ENCODE data around the gene NCOA7. TPM values are rescaled to one million over a fixed set of nuclear protein-coding genes. Genes with fewer than 3 reads are reported as not detected.

The NCOA7 gene
- total RNA-seq, 1 donor: 52.7 TPM

DNA sequence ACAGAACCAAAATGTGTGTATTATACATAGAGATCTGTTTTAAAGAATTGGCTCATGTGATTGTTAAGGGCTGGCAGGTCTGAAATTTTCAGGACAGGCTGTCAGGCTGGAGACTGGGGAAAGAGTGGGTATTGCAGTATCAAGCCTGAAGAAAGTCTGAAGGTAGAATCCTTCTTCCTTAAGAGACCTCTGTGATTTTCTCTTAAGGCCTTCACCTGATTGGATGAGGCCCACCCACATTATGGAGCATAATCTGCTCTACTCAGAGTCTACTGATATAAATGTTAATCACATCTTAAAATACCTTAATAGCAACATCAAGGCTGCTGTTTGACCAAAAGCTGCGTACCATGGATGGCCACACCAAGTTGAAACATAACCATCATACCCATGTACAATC, 122.4 kb downstream of the NCOA7 start:
- TF ChIP-seq, protein P1, sequence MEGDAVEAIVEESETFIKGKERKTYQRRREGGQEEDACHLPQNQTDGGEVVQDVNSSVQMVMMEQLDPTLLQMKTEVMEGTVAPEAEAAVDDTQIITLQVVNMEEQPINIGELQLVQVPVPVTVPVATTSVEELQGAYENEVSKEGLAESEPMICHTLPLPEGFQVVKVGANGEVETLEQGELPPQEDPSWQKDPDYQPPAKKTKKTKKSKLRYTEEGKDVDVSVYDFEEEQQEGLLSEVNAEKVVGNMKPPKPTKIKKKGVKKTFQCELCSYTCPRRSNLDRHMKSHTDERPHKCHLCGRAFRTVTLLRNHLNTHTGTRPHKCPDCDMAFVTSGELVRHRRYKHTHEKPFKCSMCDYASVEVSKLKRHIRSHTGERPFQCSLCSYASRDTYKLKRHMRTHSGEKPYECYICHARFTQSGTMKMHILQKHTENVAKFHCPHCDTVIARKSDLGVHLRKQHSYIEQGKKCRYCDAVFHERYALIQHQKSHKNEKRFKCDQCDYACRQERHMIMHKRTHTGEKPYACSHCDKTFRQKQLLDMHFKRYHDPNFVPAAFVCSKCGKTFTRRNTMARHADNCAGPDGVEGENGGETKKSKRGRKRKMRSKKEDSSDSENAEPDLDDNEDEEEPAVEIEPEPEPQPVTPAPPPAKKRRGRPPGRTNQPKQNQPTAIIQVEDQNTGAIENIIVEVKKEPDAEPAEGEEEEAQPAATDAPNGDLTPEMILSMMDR (IDR thresholded peaks at IDR 0.05; ENCODE audit: insufficient read depth, low read depth, low read length): no peak
- no peak overlapping the region for H3K4me3 ChIP-seq (ENCODE audit: low read depth, low read length)
- DNase-seq (ENCODE audit: low read depth): no peak

DNA sequence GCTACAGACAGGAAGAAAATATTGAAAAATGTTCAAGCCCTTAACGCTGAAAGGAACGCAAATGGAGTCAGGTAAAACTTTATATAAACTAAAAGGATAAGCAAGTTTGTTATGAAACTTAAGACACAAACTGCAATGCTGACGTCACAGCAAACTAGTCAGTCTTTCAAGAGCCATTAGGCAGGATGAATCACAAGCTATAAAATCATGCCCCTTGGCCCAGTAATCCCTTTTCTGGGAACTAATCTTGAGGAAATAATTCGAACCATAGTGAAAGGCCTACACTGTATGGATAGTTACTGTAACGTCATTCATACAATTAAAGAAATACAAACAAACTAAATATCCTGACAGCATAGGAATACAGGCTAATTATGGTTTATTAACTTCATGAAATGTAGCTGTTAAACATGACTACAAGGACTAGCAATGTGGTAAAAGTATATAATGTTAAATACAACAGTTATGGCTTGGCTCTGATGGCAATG, 123.1 kb downstream of the NCOA7 start:
- DNase-seq (ENCODE audit: low read depth): peak; percentile 100
- TF ChIP-seq, protein P1 (IDR thresholded peaks at IDR 0.05; ENCODE audit: insufficient read depth, low read depth, low read length): no peak
- H3K4me3 ChIP-seq (ENCODE audit: low read depth, low read length): no peak overlapping the region

DNA sequence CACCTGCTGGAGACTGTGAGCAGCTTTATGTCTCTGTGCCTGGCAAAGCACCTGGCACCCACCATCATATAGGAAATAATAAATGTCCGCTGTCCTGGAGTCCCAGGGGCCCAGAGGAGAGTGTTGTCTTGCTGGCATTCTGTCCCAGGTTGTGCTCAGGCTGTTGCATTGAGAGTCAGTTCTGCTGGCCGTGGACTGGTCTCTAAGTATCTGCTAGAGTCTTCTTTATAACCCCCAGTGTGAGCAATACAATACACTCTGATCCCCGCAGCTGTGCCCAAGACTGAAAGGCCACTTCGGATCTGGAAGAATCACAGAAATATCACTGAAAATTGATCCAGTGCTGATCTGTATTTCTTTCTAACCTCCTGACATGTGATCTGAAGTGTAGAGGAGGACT, 127.5 kb downstream of the NCOA7 start:
- no peak overlapping the region for H3K4me3 ChIP-seq (ENCODE audit: low read depth, low read length)
- no peak for DNase-seq (ENCODE audit: low read depth)

DNA sequence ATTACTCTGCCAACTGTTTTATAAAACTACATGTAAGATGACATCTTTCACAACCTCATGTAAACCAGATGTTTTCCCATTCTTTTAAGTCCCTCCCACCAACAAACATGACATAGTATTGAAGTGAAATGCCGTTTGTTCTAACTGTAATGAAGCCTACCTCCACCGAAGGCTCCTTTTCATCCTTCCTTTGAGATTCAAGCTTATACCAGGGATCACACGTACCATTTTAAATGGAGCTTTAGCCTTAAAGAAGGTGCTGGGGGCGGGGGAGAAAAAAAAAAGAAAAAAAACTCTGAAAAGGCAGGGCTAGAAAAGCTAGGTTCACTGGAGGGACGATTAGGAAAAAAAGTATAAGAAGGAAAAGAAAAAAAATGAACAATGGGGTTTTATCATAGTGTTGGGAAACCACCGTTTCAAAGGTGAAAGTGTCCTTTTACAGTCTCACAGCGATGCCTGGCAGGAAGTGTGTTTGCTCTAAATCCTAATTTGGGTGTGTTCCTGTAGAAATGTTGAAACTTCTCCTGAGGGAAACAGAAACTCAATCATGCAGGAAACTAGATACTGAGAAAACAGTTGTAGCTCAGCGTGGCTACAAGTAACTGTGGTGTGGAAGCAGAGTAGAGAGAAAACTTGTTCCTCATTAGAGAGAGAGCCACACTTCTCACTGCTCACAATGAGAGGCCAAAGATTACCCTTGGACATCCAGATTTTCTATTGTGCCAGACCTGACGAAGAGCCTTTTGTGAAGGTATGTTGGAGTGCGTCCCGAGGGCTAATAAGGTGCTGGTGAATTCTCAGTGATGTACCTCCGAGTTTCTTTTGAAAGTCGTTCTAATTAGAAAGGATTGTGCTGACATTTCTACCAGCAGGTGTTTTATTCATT, 128.2 kb downstream of the NCOA7 start:
- DNase-seq (ENCODE audit: low read depth): peak; percentile 94
- peak overlapping the region; percentile 58 for H3K4me3 ChIP-seq (ENCODE audit: low read depth, low read length)
- TF ChIP-seq, protein P1 (IDR thresholded peaks at IDR 0.05; ENCODE audit: insufficient read depth, low read depth, low read length): no peak

More for the DNA sequence above, 127.5 kb downstream of the NCOA7 start:
- TF ChIP-seq, protein P1 (IDR thresholded peaks at IDR 0.05; ENCODE audit: insufficient read depth, low read depth, low read length): no peak

DNA sequence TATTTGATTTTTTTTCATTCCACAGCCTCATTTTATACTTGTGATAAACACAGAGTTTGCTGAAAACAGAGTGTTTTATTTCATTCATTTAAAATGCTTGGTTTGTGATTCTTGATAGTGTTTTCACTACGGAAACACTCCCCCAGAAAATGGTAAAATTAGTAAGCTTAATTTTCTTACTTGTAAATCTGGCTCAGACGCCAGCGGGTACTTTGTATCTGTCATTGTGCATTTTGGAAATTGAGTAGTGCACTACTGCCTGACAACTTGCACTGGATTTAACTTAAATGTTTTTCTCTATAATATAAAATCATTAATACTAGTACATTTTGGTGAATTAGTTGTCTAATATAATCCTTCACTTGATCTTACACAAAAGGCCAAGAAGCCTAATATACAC, 128.9 kb downstream of the NCOA7 start:
- TF ChIP-seq, protein P1 (IDR thresholded peaks at IDR 0.05; ENCODE audit: insufficient read depth, low read depth, low read length): no peak
- no peak for DNase-seq (ENCODE audit: low read depth)
- H3K4me3 ChIP-seq (ENCODE audit: low read depth, low read length): peak overlapping the region; percentile 58

DNA sequence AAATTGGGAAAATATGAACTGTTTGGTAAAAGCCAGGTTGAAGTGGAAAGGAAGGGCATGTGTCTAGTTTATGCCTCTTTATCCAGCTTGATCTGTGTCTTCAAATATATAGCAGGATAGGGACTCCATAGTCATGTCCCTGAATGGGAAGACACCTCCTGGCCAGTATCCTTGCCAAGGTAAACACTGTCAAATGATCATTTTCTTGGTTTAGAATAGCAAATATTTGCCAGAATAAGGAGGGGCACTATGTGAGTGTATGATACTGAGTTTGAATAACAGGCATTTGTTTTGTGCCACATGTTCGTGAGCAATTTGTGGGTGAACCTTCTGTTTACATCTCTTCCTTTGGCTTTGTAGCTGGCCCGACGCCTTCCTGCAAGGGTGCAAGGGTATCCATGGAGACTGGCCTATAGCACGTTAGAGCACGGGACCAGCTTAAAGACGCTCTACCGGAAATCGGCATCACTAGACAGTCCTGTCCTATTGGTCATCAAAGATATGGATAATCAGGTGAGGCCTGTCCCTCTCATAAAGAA, 131.6 kb downstream of the NCOA7 start:
- DNase-seq (ENCODE audit: low read depth): no peak
- TF ChIP-seq, protein P1 (IDR thresholded peaks at IDR 0.05; ENCODE audit: insufficient read depth, low read depth, low read length): no peak
- H3K4me3 ChIP-seq (ENCODE audit: low read depth, low read length): no peak overlapping the region

All from fibroblast of villous mesenchyme (primary cell).